Measurements from ENCODE around the gene CLDN9. TPM values are rescaled to one million over a fixed set of nuclear protein-coding genes. Genes with fewer than 3 reads are reported as not detected.

The CLDN9 gene
- total RNA-seq, 1 donor from 2014 or later = not detected

GRCh38 chr16:3028716-3029319, 16.1 kb downstream of the CLDN9 start:
- intact Hi-C loops (cut with DNase I) = loop anchor here (2.0 to 10.0 kb wide), 3 partner anchors 30 to 494 kb away; partner anchors contain the start of genes CEMP1 and PDPK1
- TF ChIP-seq, protein P1, sequence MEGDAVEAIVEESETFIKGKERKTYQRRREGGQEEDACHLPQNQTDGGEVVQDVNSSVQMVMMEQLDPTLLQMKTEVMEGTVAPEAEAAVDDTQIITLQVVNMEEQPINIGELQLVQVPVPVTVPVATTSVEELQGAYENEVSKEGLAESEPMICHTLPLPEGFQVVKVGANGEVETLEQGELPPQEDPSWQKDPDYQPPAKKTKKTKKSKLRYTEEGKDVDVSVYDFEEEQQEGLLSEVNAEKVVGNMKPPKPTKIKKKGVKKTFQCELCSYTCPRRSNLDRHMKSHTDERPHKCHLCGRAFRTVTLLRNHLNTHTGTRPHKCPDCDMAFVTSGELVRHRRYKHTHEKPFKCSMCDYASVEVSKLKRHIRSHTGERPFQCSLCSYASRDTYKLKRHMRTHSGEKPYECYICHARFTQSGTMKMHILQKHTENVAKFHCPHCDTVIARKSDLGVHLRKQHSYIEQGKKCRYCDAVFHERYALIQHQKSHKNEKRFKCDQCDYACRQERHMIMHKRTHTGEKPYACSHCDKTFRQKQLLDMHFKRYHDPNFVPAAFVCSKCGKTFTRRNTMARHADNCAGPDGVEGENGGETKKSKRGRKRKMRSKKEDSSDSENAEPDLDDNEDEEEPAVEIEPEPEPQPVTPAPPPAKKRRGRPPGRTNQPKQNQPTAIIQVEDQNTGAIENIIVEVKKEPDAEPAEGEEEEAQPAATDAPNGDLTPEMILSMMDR (IDR thresholded peaks at IDR 0.05) = no peak
- H3K36me3 ChIP-seq = peaks cover 18 to 20% of the 10 kb centered on the region in 2 donors
- no peak for DNase-seq (ENCODE audit: low spot score in 2 of 2)
- H3K27me3 ChIP-seq = no peaks in the 10 kb centered on the region
- no peaks in the 10 kb centered on the region for H3K9me3 ChIP-seq
- H3K4me1 ChIP-seq = peaks cover 0 to 15% of the 10 kb centered on the region in 2 donors
- H3K27ac ChIP-seq = no peak overlapping the region
- no peak overlapping the region for H3K4me3 ChIP-seq

DNA sequence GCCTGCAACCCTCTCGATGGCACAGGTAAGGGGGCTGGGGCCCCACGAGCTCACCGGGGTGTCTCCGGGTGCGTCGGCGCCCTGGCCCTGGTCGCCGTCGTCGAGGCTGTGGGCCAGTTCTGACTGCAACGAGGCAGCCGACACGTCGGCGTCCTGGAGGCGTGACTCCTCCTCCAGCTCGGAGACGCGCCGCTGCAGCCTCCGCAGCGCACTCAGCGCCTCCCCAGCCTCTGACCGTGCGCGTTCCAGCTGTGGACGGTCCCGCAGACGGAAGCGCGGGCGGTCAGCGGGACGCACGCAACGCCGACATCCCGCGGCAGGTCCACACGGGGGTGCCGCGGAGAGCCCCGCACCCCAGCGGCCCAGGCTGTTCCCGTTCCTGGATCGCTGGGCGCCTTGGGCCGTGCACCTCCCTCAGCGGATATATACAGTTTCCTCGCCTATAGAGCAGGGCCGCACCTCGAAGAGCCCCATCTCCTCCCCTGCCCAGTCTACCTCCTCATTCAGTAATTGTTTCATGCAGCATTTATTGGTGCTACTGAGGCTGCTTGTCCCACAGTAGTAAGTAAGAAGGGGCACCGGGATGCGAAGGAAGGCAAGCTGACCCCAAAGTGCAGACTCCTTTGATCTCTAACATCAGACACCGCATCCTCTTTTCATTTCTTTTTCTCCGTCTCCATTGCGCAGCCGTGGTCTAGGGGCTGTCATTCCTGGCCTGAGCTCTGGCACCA, 16.9 kb downstream of the CLDN9 start:
- Histone ChIP-seq H3K27me3 (no peaks in the 10 kb centered on the region), H3K9me3 (no peaks in the 10 kb centered on the region), H3K27ac (no peak overlapping the region), H3K36me3 (peaks cover 18 to 20% of the 10 kb centered on the region in 2 donors), H3K4me3 (peak overlapping the region in 1 of 2 donors; percentile 46), H3K4me1 (peaks cover 0 to 12% of the 10 kb centered on the region in 2 donors)
- intact Hi-C loops (cut with DNase I) = loop anchor here (2.0 to 10.0 kb wide), 3 partner anchors 29 to 495 kb away; partner anchors contain the start of genes CEMP1 and PDPK1
- no peak for DNase-seq (ENCODE audit: low spot score in 2 of 2)
- TF ChIP-seq, protein P1 (IDR thresholded peaks at IDR 0.05) = no peak

DNA sequence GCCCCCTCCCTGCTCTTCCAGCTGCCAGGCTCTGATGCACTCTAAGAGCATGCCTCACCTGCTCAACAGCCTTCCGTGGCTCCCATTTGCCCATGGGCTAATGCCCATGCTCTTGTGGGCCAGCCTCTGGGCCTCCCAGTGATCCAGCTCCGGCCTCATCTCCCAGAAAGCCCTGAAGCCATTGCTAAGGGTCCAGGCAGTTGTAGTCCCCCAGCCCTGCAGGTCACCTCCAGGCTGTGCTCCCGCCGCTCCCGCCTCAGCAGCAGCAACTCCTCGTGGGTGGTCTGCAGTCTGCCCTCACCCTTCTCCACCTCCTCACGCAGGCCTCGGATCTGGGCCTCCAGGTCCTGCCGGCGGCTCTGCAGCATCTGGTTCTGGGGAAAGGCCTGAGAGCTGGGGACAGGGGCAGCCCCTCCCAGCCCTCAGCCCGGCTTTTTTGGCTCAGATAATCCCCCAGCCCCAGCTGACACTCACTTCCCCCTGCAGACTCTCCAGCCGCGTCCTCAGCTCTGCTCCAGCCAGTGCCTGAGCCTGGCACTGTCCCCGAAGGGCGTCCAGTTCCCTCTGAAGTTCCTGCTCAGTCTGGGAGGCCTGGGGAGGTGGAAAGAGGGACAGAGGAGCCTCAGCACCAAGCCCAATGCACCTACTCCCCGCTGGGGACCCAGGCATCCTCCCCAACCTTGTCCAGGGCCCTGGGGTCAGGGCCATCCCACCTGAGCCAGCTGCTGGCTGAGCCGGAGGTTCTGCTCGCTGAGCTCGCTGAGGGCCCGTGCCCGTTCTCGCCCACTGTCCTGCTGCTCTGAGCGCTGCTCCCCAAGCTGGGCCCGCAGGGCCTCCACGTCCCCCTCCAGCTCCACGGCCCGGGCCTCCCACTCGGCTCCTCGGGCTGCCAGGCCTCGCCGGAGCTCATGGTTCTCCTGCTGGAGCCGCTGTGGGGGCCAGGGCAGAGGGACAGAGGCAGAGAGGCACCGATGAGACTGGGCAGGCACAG, 17.8 kb downstream of the CLDN9 start:
- Histone ChIP-seq H3K9me3 (no peaks in the 10 kb centered on the region), H3K4me3 (no peak overlapping the region), H3K27ac (no peak overlapping the region), H3K27me3 (peaks cover 3% of the 10 kb centered on the region), H3K36me3 (peaks cover 18 to 20% of the 10 kb centered on the region in 2 donors), H3K4me1 (peaks cover 0 to 6% of the 10 kb centered on the region in 2 donors)
- intact Hi-C loops (cut with DNase I) = no loop called here
- TF ChIP-seq, protein P1 (IDR thresholded peaks at IDR 0.05) = no peak
- DNase-seq (ENCODE audit: low spot score in 2 of 2) = no peak

- Histone ChIP-seq H3K36me3 (peaks cover 0 to under 1% of the 10 kb centered on the region in 2 donors), H3K4me3 (no peak overlapping the region), H3K27me3 (peaks cover 21% of the 10 kb centered on the region), H3K9me3 (no peaks in the 10 kb centered on the region), H3K4me1 (peaks cover 0 to 6% of the 10 kb centered on the region in 2 donors), H3K27ac (no peak overlapping the region)
- intact Hi-C loops (cut with DNase I) = no loop called here
- DNase-seq (ENCODE audit: low spot score in 2 of 2) = no peak
- TF ChIP-seq, protein P1 (IDR thresholded peaks at IDR 0.05) = no peak
These were observed 19.9 kb downstream of the CLDN9 start for GRCh38 chr16:3032624-3033023.

DNA sequence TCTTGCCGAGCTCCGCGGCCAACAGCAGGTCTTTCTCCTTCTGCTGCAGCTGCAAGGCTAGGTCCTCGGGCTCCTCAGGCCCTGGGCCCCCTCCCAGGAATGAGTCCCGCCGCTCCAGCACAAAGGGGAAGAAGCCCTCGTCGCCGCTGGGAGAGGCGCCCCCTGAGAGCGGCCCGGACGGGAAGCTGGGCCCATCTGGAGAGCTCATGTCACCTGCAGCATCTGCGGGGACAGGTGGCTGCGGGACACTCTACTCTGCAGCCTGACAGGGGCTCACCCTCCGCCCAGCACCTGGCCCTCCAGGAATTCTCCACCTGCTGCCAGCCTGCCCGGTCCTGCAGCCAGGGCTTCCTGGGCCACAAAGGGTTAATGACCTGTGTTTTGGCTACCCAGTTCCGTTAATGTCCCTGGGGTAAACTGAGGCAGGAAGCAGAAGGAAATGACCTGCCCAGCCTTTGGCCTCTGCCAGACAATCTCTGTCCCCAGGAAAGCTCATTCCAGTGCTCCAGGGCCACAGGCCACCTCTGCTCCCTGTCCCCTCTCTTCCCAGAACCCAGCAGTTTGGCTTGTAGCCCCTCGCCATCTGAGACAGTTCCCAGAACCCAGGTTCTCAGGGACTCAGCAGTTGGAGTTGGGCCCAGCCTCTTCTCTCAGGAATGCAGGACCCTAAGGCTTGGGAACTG, 22.7 kb downstream of the CLDN9 start:
- Histone ChIP-seq H3K4me1 (no peaks in the 10 kb centered on the region), H3K27ac (no peak overlapping the region), H3K27me3 (peaks cover 32% of the 10 kb centered on the region), H3K4me3 (no peak overlapping the region), H3K9me3 (no peaks in the 10 kb centered on the region), H3K36me3 (no peaks in the 10 kb centered on the region)
- TF ChIP-seq, protein P1 (IDR thresholded peaks at IDR 0.05) = no peak
- intact Hi-C loops (cut with DNase I) = no loop called here
- no peak for DNase-seq (ENCODE audit: low spot score in 2 of 2)
